Neural cell (in vitro differentiated cells): ENCODE measurements around the gene OVCA2. TPM values are rescaled to one million over a fixed set of nuclear protein-coding genes. Genes with fewer than 3 reads are reported as not detected.

ENCODE experiments used
- H2AFZ ChIP-seq: fragments of 200-600, 300-800 bp; sonication (generic), shearing (Covaris generic); 2 replicates; pipeline ENCODE4 v1.6.0; 2014; ENCODE audit warnings: low read depth, mild to moderate bottlenecking, antibody characterized with exemption, low read length, moderate library complexity
- H3F3A ChIP-seq: fragments of 200-600 bp; shearing (Covaris generic); 2 replicates; pipeline ENCODE4 v1.6.1; 2016; ENCODE audit warnings: mild to moderate bottlenecking, moderate library complexity, mixed read lengths, antibody characterized with exemption, low read length; ENCODE audit not compliant: insufficient read depth, poor library complexity, severe bottlenecking
- H3K27ac ChIP-seq: fragments of 200-600, 300-800 bp; sonication (generic), shearing (Covaris generic); 2 replicates; pipeline ENCODE4 v1.5.1; 2014; ENCODE audit warnings: mild to moderate bottlenecking, low read length, moderate library complexity
- H3K27me3 ChIP-seq: fragments of 300-800, 200-600 bp; sonication (generic), shearing (Covaris generic); 2 replicates; pipeline ENCODE4 v1.6.0; 2014; ENCODE audit warnings: mild to moderate bottlenecking, low read depth, low read length, moderate library complexity; ENCODE audit not compliant: insufficient read depth
- H3K36me3 ChIP-seq: fragments of 300-800, 200-600 bp; sonication (generic), shearing (Covaris generic); 2 replicates; pipeline ENCODE4 v1.5.1; 2014; ENCODE audit warnings: mild to moderate bottlenecking, antibody characterized with exemption, low read length, moderate library complexity; ENCODE audit not compliant: insufficient read depth
- H3K4me2 ChIP-seq: fragments of 300-800, 200-600 bp; sonication (generic), shearing (Covaris generic); 2 replicates; pipeline ENCODE4 v1.6.0; 2014; ENCODE audit warnings: mild to moderate bottlenecking, low read length
- H3K4me3 ChIP-seq: fragments of 300-800, 200-600 bp; sonication (generic), shearing (Covaris generic); 2 replicates; pipeline ENCODE4 v1.5.1; 2014; ENCODE audit warnings: mild to moderate bottlenecking, low read length, moderate library complexity
- H3K79me2 ChIP-seq: fragments of 200-600 bp; shearing (Covaris generic); replicated peaks from 2 replicates; pipeline ENCODE4 v1.6.0; 2014; ENCODE audit warnings: mild to moderate bottlenecking, low read length, moderate library complexity; ENCODE audit not compliant: insufficient read depth
- H3K9ac ChIP-seq: fragments of 300-800, 200-600 bp; sonication (generic), shearing (Covaris generic); 2 replicates; pipeline ENCODE4 v1.6.1; 2016; ENCODE audit warnings: mild to moderate bottlenecking, low read length, mixed read lengths
- H3K9me2 ChIP-seq: fragments of 200-600 bp; shearing (Covaris generic); 2 replicates; pipeline ENCODE4 v1.6.1; 2016; ENCODE audit warnings: mild to moderate bottlenecking, low read length, mixed read lengths; ENCODE audit not compliant: insufficient read depth
- H3K9me3 ChIP-seq: fragments of 200-600, 300-800 bp; sonication (generic), shearing (Covaris generic); 2 replicates; pipeline ENCODE4 v1.6.1; 2016; ENCODE audit warnings: mild to moderate bottlenecking, mixed run types, low read length, moderate library complexity, mixed read lengths
- H4K20me1 ChIP-seq: fragments of 200-600 bp; shearing (Covaris generic); 2 replicates; pipeline ENCODE4 v1.6.1; 2016; ENCODE audit warnings: mild to moderate bottlenecking, mixed run types; ENCODE audit not compliant: insufficient read depth
- EP300 ChIP-seq: fragments of 450-650 bp; conservative IDR thresholded peaks from 2 replicates; pipeline ENCODE4 v1.6.1; 2014; ENCODE audit warnings: antibody characterized with exemption, mild to moderate bottlenecking, moderate library complexity; ENCODE audit not compliant: poor library complexity, severe bottlenecking
- EZH2 ChIP-seq: fragments of 200-600, 300-800 bp; shearing (Covaris generic), sonication (generic); IDR thresholded peaks from 2 replicates; pipeline ENCODE4 v1.6.1; 2014; ENCODE audit warnings: antibody characterized with exemption, low read length, borderline replicate concordance, mild to moderate bottlenecking; ENCODE audit not compliant: insufficient read depth, poor library complexity, severe bottlenecking
- MXI1 ChIP-seq: fragments of 450-650 bp; conservative IDR thresholded peaks from 2 replicates; pipeline ENCODE4 v1.6.1; 2014; ENCODE audit warnings: antibody characterized with exemption, mild to moderate bottlenecking; ENCODE audit not compliant: poor library complexity, severe bottlenecking
- POLR2AphosphoS5 ChIP-seq: IDR thresholded peaks from 2 replicates; pipeline ENCODE4 v1.6.1; 2012
- RAD21 ChIP-seq: fragments of 450-650 bp; conservative IDR thresholded peaks from 2 replicates; pipeline ENCODE4 v1.6.1; 2014; ENCODE audit warnings: antibody characterized with exemption, mild to moderate bottlenecking, moderate library complexity
- SMC3 ChIP-seq: fragments of 450-650 bp; conservative IDR thresholded peaks from 2 replicates; pipeline ENCODE4 v1.6.1; 2014; ENCODE audit warnings: antibody characterized with exemption, mild to moderate bottlenecking, moderate library complexity; ENCODE audit not compliant: poor library complexity
- TAF1 ChIP-seq: IDR thresholded peaks from 2 replicates; pipeline ENCODE4 v1.6.1; 2012; ENCODE audit warnings: low read depth
- polyA plus RNA-seq: library from polyadenylated mRNA; depleted of rRNA; stranded (reverse); fragments of >200 nt; gene quantifications from 2 replicates; pipeline ENCODE4 v1.2.3, GENCODE V29; 2014
- TF ChIP-seq, protein P1 (sequence below): fragments of 450-650 bp; IDR thresholded peaks from 2 replicates; pipeline ENCODE4 v1.5.1; 2014; ENCODE audit warnings: antibody characterized with exemption, mild to moderate bottlenecking, moderate library complexity; ENCODE audit not compliant: poor library complexity, severe bottlenecking
- TF ChIP-seq, protein P2 (sequence below): IDR thresholded peaks from 2 replicates; pipeline ENCODE4 v1.6.1; 2012; ENCODE audit warnings: borderline replicate concordance

The OVCA2 gene
- polyA plus RNA-seq, 1 donor from 2014 or later = 54.4 TPM

DNA sequence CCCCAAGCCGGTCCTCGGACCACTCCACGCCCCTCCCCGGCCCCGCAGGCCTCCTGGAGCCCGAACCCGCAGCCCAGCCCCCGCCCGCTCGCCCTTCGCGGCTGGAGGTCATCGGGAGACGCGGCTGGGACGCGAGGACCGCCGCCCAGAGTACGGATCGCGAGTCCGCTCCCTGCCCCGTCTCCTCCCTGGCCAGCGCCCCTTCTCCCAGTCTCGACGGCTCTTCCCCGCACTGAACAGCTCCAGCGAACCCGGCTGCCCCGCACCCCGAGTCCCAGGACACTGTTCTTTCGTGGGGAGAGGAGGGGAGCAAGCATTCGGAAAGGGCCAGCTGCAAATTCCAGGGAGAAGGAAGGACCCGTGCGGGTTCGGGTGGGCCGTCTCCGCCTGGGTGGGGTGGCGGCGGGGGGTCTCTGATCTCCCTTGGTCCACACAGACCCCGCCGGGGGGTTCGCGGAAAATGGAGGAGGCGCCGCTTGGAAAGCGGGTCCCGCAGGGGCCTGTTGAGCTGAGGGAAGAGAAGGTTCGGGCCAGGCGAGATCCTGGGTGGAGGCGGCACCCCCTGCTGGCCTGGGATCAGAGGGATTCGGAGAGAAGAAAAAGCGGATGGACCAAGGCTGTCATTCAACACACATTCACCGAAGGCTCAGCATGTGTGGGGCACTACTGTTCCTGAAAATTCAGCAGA lies 16.1 kb upstream of the OVCA2 start:
- H3K4me3 ChIP-seq = peak overlapping the region; percentile 90
- peak overlapping the region; percentile 69 for H3K9ac ChIP-seq
- peak overlapping the region; percentile 33 for H2AFZ ChIP-seq
- H3K27ac ChIP-seq = peak overlapping the region; percentile 20
- no peaks in the 10 kb centered on the region for H3K9me3 ChIP-seq
- no peak for TF ChIP-seq POLR2AphosphoS5
- peak; percentile 81 for TF ChIP-seq SMC3
- no peak for TF ChIP-seq MXI1
- TF ChIP-seq, protein P1, sequence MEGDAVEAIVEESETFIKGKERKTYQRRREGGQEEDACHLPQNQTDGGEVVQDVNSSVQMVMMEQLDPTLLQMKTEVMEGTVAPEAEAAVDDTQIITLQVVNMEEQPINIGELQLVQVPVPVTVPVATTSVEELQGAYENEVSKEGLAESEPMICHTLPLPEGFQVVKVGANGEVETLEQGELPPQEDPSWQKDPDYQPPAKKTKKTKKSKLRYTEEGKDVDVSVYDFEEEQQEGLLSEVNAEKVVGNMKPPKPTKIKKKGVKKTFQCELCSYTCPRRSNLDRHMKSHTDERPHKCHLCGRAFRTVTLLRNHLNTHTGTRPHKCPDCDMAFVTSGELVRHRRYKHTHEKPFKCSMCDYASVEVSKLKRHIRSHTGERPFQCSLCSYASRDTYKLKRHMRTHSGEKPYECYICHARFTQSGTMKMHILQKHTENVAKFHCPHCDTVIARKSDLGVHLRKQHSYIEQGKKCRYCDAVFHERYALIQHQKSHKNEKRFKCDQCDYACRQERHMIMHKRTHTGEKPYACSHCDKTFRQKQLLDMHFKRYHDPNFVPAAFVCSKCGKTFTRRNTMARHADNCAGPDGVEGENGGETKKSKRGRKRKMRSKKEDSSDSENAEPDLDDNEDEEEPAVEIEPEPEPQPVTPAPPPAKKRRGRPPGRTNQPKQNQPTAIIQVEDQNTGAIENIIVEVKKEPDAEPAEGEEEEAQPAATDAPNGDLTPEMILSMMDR = peak; percentile 68
- TF ChIP-seq, protein P2, sequence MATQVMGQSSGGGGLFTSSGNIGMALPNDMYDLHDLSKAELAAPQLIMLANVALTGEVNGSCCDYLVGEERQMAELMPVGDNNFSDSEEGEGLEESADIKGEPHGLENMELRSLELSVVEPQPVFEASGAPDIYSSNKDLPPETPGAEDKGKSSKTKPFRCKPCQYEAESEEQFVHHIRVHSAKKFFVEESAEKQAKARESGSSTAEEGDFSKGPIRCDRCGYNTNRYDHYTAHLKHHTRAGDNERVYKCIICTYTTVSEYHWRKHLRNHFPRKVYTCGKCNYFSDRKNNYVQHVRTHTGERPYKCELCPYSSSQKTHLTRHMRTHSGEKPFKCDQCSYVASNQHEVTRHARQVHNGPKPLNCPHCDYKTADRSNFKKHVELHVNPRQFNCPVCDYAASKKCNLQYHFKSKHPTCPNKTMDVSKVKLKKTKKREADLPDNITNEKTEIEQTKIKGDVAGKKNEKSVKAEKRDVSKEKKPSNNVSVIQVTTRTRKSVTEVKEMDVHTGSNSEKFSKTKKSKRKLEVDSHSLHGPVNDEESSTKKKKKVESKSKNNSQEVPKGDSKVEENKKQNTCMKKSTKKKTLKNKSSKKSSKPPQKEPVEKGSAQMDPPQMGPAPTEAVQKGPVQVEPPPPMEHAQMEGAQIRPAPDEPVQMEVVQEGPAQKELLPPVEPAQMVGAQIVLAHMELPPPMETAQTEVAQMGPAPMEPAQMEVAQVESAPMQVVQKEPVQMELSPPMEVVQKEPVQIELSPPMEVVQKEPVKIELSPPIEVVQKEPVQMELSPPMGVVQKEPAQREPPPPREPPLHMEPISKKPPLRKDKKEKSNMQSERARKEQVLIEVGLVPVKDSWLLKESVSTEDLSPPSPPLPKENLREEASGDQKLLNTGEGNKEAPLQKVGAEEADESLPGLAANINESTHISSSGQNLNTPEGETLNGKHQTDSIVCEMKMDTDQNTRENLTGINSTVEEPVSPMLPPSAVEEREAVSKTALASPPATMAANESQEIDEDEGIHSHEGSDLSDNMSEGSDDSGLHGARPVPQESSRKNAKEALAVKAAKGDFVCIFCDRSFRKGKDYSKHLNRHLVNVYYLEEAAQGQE = no peak
- TF ChIP-seq RAD21 = peak; percentile 72
- TF ChIP-seq EZH2 = no peak
- peak; percentile 9 for TF ChIP-seq TAF1
- no peak for TF ChIP-seq EP300
- H3K9me2 ChIP-seq = no peaks in the 10 kb centered on the region
- H3K27me3 ChIP-seq = peaks cover 24% of the 10 kb centered on the region
- H3K36me3 ChIP-seq = no peaks in the 10 kb centered on the region
- H3K79me2 ChIP-seq = no peaks in the 10 kb centered on the region
- no peaks in the 10 kb centered on the region for H3F3A ChIP-seq
- peak overlapping the region; percentile 44 for H3K4me2 ChIP-seq
- H4K20me1 ChIP-seq = no peaks in the 10 kb centered on the region

DNA sequence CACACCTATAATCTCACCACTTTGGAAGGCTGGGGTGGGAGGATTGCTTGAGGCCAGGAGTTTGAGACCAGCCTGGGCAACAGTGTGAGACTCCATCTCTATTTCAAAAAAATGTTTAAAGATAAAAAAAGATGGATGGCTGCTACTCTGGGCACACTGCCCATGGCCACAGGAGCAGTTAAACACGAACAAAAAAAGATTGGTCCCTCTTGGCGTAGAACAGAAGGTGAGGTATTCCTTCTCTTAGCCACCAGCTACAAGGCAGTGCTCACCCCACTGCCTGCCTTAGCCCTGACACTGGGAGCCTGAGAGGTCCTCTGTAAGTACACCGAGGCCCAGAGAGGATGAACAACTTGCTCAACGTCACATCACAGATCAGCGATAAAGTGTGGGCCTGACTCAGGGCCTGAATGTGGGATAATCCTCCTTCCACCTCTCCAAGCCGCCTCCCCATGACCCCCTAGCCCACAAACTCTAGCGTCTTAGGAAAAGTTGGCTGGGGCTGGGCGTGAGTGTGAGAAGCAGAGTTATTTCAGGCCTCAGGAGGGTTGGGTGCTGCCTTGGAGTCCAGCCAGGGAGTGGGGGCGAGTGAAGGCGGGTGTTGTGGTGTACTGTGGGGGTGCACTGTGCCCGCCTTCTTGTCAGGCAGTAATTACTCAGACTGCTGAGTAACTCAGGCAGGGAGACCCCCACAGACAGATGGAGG lies 14.1 kb upstream of the OVCA2 start:
- H3K36me3 ChIP-seq = no peaks in the 10 kb centered on the region
- no peak overlapping the region for H2AFZ ChIP-seq
- H3K4me3 ChIP-seq = no peak overlapping the region
- H4K20me1 ChIP-seq = no peaks in the 10 kb centered on the region
- no peak overlapping the region for H3K9ac ChIP-seq
- H3K4me2 ChIP-seq = no peak overlapping the region
- no peaks in the 10 kb centered on the region for H3F3A ChIP-seq
- H3K79me2 ChIP-seq = no peaks in the 10 kb centered on the region
- no peak overlapping the region for H3K27ac ChIP-seq
- H3K9me3 ChIP-seq = no peaks in the 10 kb centered on the region
- no peaks in the 10 kb centered on the region for H3K9me2 ChIP-seq
- no peak for TF ChIP-seq EZH2
- no peak for TF ChIP-seq MXI1
- TF ChIP-seq RAD21 = no peak
- no peak for TF ChIP-seq TAF1
- TF ChIP-seq, protein P2 = no peak
- no peak for TF ChIP-seq SMC3
- H3K27me3 ChIP-seq = peaks cover 24% of the 10 kb centered on the region
